Chondrocyte (in vitro differentiated cells): ENCODE results near the gene ISM2. TPM values are rescaled to one million over a fixed set of nuclear protein-coding genes. Genes with fewer than 3 reads are reported as not detected.
"Not testable (repeated sequence)": the region's sequence is repeated elsewhere in the genome, so short reads cannot be mapped to it uniquely, and the experiment has no call there.

Experiments
- DNase-seq: peaks from one replicate; pipeline ENCODE4 v3.0.0; 2021; ENCODE audit warnings: mixed read lengths, low spot score
- H3K27ac Mint-ChIP-seq: one replicate; pipeline ENCODE4 v1.8.0; 2021; ENCODE audit warnings: mild to moderate bottlenecking, moderate library complexity, mixed read lengths; ENCODE audit not compliant: unreplicated experiment
- H3K27me3 Mint-ChIP-seq: 2 replicates; pipeline ENCODE4 v1.8.0; 2021; ENCODE audit warnings: low read depth, mixed read lengths
- H3K36me3 Mint-ChIP-seq: 2 replicates; pipeline ENCODE4 v1.8.0; 2021; ENCODE audit warnings: low read depth, mixed read lengths
- H3K4me1 Mint-ChIP-seq: 2 replicates; pipeline ENCODE4 v1.8.0; 2021; ENCODE audit warnings: low read depth, mild to moderate bottlenecking, mixed read lengths
- H3K4me3 Mint-ChIP-seq: one replicate; pipeline ENCODE4 v1.8.0; 2021; ENCODE audit warnings: mild to moderate bottlenecking, moderate library complexity, mixed read lengths; ENCODE audit not compliant: unreplicated experiment
- H3K9me3 Mint-ChIP-seq: 2 replicates; pipeline ENCODE4 v1.8.0; 2021; ENCODE audit warnings: low read depth, mixed read lengths
- CTCF ChIP-seq: fragments of 200-600 bp; sonication (generic); IDR thresholded peaks from 2 replicates; pipeline ENCODE4 v1.5.0; 2021; ENCODE audit warnings: antibody characterized with exemption, mild to moderate bottlenecking, moderate library complexity
- long read RNA-seq: library from polyadenylated mRNA; stranded (forward); transcript quantifications from one replicate; pipeline ENCODE4 v2.0.0, GENCODE V29; 2021
- total RNA-seq: library from RNA; stranded (reverse); gene quantifications from 3 replicates; pipeline ENCODE4 v1.2.1, GENCODE V29; 2021

The ISM2 gene
- 0.20 to 0.26 TPM in 2 of 3 replicates, not detected in the other for total RNA-seq
- long read RNA-seq, partial matches to known transcripts, result 0 of 1 reads
- long read RNA-seq, other reads (novel, unspliced or antisense), result 0 of 1 reads

GRCh38 chr14:77498120-77498979 lies at the start of gene ISM2:
Gene ISM2 (minus strand): TSS chr14:77498816. CDS start chr14:77498793, 23 bp downstream.
- H3K9me3 Mint-ChIP-seq, result peaks cover 3% of the 10 kb centered on the region
- no peak for TF ChIP-seq CTCF
- H3K27me3 Mint-ChIP-seq, result peaks cover 11% of the 10 kb centered on the region
- peaks cover 4% of the 10 kb centered on the region for H3K36me3 Mint-ChIP-seq
- H3K4me3 Mint-ChIP-seq, result peak within 1 kb of the TSS; percentile 57
- H3K27ac Mint-ChIP-seq, result peak within 1 kb of the TSS; percentile 33
- H3K4me1 Mint-ChIP-seq, result peaks cover 4% of the 10 kb centered on the region
- no peak for DNase-seq

GRCh38 chr14:77547512-77548180 lies 49.0 kb upstream of the ISM2 start:
- no peak overlapping the region for H3K4me3 Mint-ChIP-seq
- TF ChIP-seq CTCF, result peak; percentile 48
- H3K27me3 Mint-ChIP-seq, result no peaks in the 10 kb centered on the region
- H3K9me3 Mint-ChIP-seq, result no peaks in the 10 kb centered on the region
- H3K36me3 Mint-ChIP-seq, result peaks cover 14% of the 10 kb centered on the region
- no peak for DNase-seq
- peaks cover 16% of the 10 kb centered on the region for H3K4me1 Mint-ChIP-seq
- no peak overlapping the region for H3K27ac Mint-ChIP-seq

GRCh38 chr14:77545171-77545570 lies 46.6 kb upstream of the ISM2 start:
- Mint-ChIP-seq H3K4me1 (peaks cover 20% of the 10 kb centered on the region), H3K36me3 (peaks cover 11% of the 10 kb centered on the region)
- not testable (repeated sequence) for H3K27me3 Mint-ChIP-seq, H3K27ac Mint-ChIP-seq, H3K4me3 Mint-ChIP-seq, DNase-seq, H3K9me3 Mint-ChIP-seq

GRCh38 chr14:77544571-77544970 lies 46.0 kb upstream of the ISM2 start:
- H3K27me3 Mint-ChIP-seq, result no peaks in the 10 kb centered on the region
- no peak for DNase-seq
- H3K36me3 Mint-ChIP-seq, result peaks cover 11% of the 10 kb centered on the region
- no peak for TF ChIP-seq CTCF
- peaks cover 20% of the 10 kb centered on the region for H3K4me1 Mint-ChIP-seq
- no peak overlapping the region for H3K4me3 Mint-ChIP-seq
- H3K9me3 Mint-ChIP-seq, result no peaks in the 10 kb centered on the region
- H3K27ac Mint-ChIP-seq, result no peak overlapping the region

GRCh38 chr14:77543637-77544334 lies 45.2 kb upstream of the ISM2 start:
- H3K4me1 Mint-ChIP-seq, result peaks cover 20% of the 10 kb centered on the region
- H3K4me3 Mint-ChIP-seq, result no peak overlapping the region
- TF ChIP-seq CTCF, result no peak
- no peaks in the 10 kb centered on the region for H3K27me3 Mint-ChIP-seq
- peaks cover 11% of the 10 kb centered on the region for H3K36me3 Mint-ChIP-seq
- DNase-seq, result no peak
- no peaks in the 10 kb centered on the region for H3K9me3 Mint-ChIP-seq
- H3K27ac Mint-ChIP-seq, result no peak overlapping the region
